GM19240 (cell line): ENCODE measurements around the gene RYR2.

Source experiments
- DNase-seq: peaks from one replicate; pipeline ENCODE4 v3.0.0; 2011; ENCODE audit warnings: low spot score; ENCODE audit not compliant: insufficient read length

The RYR2 gene

DNA sequence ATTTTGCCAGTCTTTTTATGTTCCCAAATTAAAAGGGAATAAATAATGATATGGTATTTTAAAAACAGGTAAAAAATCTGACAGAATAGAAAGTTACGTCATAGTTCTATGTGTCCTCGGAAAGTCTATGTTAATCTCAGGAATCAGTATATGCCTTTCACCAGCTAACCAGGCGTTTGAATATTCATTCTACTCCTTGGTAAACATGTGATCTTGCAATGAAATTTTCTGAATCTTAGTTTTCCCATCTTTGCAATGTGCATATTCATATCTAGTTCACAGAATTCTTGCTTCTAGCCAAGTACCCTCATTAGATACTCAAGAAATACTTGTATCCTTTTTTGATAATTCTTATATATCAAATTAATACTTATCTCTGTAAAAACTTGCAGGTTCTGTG lies 669.3 kb downstream of the RYR2 start:
- no peak for DNase-seq

DNA sequence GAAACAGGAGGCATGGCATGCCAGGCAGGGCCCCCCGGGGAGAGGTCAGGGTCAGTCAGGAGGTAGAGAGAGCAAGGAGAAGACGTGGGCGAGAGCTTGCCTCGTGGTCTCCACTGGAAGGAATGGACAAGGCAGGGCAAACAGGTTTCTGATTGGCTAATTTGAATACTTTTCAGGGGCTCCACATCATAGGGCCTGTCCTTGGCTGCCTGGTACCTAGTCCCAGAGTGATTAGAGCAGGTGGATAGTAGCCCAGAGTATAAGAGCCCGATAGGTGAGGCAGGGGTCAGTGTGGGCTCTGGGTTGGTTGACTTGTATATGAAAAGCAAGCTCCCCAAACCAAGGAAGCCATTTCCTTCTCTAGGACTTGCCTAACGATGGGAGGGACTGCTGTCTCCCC lies 670.1 kb downstream of the RYR2 start:
- DNase-seq = no peak

DNA sequence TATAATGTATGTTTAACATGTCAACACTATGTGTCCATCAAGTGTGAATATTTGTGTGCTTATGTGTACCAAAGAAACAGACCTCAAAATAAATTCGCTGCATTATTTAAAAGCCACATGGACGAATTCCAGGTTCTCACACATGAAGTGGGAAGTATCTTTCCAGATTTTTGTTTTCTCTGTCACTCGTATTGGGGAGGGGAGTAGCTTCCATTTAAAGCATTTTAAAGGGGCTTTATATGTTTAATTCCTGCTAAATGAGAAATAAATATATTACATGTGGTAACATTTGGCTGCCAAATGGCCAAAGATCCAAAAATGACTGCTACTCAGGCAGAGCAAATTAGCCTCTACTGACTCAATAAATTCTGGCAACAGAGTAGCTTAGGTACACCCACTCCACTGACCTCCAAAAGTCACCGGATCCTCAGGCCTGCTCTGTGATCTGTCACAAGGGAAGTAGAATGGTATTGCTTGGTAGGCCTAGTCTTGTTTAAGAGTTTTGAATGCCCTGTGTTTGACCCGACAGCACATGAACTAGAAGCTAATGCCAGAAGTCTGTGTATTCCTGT lies 670.7 kb downstream of the RYR2 start:
- DNase-seq = no peak

DNA sequence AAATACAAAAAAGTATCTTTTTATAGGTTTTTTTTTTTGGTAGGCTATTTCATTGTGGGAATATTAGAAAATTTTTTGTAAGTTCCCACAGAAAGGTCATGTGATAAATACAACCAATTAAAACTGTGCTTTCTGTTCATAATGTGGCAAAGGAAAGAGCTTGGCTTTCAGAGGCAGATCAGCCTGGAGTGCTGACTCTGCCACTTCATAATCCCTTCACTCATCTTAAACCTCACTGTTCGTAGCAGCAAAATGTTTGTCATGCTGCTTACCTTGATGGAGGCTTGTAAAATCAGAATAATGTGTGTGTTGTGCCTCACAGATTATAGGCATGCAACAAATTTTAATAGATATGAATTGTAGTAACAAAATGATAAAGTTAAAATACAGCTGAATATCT lies 671.9 kb downstream of the RYR2 start:
- DNase-seq = no peak

DNA sequence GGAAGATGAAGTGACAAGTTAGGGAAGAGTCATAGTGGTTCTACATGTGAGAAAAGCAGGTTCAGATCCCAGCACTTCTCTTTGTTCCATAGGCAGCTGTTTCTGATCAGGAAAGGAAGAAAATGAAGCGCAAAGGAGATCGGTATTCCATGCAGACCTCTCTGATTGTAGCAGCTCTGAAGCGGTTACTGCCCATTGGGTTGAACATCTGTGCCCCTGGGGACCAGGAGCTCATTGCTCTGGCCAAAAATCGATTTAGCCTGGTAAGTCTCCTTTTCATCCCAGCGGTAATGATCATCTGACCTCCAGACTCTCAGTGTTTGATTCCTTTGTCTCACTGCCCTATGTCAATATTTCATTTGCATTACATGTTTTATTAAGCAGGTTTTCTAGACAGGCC lies 675.1 kb downstream of the RYR2 start:
- DNase-seq = no peak

DNA sequence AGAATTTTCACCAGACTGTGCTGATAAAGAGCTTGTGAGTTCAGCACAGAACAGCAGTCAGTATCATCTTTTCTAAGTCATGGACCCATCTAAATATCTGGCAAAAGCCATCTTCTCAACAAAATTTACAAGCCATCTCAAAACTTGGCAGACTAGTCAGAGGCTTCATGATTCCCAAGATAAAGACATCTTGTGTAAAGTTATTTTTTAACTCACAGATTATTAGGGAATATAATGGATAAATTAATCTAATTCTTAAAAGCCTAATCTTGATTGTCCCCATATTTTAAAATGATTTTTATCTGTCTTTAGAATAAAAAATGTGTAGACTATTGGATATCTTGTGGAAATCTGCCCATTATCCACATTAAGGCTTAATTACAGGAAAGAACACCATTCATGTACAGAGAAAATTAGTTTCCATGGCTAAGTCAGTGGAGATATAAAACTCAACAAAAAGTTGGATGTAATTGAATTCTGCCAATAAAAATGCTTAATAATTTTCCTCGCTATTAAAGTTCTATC lies 688.9 kb downstream of the RYR2 start:
- no peak for DNase-seq

DNA sequence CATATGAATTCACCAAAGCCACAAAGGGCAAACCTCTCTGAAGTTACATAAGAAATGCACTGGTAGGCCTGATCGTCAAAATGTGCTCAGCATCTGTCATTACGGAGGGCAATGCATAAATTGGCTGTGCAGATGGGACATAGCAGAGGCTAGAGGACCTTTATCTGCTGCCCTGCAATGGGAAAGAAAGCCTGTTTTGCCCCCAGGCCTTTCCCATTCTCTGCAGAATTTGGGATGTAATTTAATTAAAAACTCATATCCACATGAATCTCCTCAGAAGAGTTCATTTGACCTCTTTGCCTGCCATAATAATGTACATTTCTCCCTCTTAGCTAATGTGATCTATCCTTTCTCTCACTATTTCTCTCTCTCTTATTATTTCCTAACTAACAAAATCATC lies 690.7 kb downstream of the RYR2 start:
- no peak for DNase-seq

DNA sequence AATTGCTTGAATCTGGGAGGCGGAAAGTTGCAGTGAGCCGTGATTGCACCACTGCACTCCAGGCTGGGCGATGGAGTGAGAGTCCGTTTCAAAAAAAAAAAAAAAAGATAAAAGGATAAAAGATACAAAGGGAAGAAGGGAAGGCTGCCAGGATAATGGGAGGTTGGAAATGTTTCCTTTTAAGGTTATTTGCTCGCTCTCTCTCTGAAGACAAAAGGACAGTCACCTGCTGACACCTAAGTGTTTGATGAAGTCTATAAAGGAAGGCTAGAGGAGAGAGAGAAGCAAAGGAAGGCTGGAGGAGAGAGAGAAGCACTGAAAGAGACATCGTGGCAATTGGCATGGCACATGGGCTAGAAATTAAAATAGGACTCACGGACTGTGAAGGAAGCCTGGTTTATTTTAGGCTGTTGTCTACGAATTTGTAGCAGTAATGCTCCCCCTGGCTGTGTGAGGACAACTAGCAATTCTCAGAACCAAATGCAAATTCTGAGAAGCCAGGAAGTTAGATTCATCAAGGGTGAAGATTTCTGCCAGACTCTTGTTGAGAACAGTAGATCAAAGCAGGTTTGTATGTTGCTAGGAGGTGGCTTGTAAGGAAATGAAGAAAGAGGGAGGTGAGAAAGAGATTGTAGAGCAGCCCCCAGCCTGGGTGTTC lies 694.5 kb downstream of the RYR2 start:
- DNase-seq = no peak

DNA sequence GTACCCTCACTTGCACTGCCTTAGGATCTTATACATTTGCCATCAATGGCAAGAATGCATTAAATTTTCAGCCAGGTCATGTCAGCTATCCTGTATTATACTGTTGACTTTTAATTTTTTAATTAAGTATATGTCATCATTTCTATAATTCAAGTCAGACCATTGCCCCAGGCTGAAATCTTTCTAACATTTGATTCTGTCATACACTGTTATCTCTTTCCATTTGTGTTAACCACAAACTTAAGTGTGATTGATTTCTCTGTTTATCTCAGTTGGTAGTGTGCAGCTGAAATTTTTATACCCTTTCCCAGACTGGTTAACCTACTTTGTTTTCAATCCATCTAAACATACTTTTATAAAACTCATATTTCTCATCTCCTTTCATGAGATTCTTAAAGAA lies 695.5 kb downstream of the RYR2 start:
- no peak for DNase-seq

DNA sequence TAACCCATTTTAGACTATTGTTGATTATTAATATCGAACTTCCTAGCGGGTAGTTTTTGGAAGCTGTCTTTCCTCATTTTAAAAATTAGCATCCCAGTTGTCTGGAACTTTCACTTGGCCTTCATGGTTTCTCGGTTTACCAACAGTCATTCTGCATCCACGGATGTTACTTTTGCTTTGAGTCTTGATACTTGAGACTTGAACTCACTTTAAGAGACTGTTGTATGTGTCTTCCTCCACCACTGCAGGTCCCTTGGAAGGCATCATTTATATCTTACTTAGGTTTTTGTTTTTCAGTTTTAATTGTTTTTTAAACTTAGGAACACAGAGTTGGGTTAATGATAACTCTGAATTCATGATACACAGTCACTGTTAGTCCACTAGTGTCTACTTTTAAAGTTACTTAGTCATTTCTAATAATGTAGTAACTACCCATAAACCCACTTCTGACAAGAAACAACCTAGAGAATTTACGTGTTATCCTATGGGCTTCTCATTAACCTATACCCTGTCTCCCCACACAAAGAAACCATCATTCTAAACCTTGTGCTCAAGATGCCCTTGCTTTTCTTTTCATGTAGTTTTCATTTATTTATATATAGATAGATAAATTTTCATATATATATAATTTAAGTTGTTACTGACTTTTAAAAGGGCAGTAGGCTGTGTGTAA lies 696.1 kb downstream of the RYR2 start:
- DNase-seq = no peak

DNA sequence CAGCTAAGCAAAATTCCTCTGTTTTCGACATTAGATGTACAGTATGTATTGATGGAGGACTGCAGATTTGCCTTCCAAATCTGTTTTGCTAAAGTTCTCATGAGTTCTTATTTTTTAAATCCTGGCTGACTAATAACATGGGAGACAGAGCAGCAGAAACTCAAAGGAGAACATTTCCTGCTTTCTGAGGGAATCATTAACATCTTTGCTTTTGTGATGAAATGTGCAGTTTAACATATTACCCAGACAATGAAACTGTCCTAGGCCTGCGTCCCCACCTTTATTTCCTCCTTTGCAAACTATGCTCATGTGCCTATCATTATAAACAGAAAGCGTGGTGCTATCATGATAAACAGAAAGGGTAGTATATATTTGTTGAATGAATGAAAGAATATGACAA lies 698.9 kb downstream of the RYR2 start:
- no peak for DNase-seq

DNA sequence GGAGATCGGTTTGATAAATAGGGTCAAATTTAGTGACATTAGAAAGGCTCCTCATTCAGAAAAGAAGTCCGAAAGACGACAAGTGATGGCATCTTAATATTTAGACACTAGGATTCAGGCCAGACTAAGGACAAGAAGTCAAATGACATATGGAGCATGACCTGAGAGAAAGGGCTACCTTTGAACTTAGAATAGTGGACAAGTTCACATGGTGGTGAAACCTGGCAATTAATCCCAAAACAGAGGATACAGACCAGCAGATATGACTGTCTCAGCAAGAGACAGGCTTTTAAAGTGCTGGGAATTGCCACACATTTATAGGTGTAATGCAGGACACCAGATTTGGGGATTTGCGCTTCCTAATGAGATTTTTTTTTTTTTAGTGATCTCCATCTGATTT lies 703.6 kb downstream of the RYR2 start:
- DNase-seq = no peak

DNA sequence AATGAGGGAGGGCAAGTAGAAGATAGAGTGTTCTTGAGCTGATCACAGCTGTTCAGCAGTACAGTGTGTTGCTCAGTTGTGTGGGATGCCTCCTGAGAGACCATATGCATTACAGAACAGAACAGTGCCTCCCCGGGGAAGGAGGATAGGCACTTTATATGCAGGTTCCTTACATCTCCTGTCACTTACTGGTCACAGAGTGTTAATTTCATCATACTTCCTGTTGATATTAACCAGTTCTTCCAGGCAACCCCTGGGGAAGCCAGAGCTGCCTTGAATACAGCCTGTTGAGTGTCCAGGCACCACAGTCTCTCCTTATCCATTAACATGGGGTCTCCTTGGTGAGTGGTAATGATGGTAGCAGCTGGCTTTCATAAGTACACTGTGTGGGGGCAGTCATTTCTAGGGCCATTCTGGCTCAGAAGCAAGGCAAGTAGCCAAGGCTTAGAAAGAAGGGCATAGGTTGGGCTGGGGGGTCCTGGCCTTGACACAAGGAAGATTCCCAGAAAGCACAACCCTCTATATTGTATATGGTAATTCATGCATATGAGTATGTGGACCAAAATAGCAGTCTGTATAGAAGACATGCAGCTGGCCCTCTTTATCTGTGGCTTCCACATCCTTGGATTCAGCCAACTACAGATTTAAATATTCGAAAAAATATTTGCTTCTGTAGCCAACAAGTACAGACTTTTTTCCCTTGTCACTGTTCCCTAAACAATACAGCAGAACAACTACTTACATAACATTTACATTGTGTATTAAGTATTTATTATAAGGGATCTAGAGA lies 706.4 kb downstream of the RYR2 start:
- no peak for DNase-seq

DNA sequence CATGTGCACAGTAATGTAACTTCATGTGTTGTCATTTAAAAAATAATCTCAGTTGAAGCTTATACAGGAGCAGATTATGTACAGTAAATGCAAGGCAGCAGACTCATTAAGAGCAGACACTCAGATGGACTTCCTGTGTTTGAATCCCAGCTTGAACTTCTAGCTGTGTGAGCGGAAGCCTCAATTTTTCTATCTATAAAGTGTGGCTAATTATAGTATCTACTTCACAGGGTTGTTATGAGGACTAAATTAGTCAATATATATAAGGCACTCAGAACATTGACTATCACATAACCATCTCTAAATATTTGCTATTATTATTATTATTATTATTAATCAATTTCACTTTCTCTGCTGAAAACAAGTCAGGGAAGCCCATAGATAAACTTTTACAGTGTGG lies 707.1 kb downstream of the RYR2 start:
- no peak for DNase-seq

DNA sequence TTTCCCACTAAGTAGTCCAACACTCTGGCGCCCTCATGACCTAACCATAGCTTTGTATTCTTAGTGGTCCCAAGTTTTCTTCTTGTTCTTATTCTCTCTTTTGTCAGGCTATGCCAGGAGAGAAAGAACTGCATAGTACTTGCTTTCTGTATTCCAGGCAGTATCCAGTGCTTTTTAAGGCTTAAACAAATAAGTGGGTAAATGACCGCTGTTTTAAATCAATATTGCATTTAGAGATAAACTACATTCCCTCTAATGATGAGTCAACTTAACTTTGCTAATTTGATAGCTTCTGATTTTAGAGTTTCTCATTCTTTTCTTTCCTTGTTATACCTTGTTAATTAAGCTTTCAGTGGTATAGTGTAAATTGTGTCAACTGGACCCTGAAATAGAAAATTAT lies 709.1 kb downstream of the RYR2 start:
- DNase-seq = no peak

DNA sequence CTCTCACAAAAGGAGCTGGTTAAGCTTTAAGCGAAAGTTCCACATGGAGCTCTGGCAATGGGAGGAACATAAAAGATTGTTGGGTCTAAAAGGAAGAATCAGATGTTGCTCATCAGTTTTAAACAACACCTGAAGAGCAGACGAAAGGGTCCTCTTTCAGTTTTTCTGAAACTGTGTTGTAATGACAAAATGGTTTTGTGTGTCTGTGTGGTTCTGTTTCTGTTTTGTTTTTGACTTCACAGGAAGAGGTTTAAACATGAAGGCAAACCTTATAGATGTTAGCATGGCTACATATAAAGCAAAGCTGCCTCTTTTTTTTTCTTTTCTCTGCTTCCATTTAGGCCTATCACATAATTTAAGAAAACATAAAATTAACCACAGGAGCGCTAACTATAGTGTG lies 712.6 kb downstream of the RYR2 start:
- DNase-seq = no peak

DNA sequence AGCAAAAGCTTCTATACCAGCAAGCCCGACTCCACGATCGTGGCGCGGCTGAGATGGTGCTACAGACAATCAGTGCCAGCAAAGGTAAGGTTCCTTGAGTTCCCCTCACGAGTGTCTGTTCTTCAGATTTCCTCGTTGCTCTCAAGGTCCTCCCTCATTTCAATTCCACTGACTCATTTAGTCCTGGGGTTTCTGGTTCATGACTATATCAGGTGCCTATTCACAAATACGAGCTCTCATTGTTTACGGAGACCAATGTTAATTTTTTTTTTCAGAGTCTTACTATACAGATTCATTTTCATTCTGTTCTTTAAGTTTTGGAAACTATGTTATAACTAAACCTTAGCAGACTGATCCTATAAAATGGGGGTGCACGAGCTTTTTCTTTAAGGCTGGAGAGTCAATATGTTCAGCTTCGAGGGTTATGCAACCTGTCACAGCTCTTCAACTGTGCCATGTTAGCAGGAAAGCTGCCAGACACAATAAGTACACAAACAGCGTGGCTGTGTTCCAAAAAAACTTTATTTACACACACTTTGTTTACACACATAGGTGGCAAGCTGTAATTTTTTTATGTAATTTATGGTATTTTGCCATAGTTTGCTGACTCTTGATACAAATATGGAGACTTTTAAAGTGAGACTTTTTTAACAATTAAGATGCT lies 714.5 kb downstream of the RYR2 start:
- no peak for DNase-seq

DNA sequence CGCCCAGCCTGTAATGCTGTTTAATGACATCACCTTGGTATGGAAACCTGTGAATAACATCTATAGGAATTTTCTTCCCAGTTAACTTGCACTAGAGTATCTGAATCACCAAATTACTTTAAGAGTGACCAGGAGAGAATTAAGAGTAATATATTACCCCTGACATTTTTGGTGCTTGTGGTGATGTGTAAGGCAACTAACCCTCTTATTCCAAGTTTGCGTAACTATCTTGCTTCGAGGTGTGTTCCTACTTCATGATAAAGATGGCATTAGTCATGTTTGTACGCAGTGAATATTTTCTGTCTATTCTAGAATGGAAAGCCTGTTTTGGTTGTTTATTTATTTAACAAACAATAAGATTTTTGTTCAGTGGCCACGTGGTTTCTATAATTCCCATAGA lies 717.4 kb downstream of the RYR2 start:
- no peak for DNase-seq

DNA sequence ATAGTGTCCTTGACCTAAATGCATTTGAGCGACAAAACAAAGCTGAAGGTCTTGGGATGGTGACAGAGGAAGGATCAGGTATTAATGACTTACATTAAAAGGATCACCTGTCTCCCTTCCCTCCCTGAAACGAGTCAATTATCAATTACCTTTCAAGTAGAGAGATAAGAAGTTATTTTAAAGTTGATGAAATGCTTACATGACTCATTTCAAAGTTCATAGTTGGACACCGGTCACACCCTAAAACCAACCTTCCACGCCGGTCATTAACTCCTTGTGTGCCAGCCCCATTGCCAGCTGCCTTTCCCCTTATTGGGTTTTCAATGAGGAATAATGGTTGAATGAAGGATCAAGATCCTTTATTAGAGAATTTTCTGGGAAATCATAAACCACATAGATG lies 719.0 kb downstream of the RYR2 start:
- DNase-seq = no peak

DNA sequence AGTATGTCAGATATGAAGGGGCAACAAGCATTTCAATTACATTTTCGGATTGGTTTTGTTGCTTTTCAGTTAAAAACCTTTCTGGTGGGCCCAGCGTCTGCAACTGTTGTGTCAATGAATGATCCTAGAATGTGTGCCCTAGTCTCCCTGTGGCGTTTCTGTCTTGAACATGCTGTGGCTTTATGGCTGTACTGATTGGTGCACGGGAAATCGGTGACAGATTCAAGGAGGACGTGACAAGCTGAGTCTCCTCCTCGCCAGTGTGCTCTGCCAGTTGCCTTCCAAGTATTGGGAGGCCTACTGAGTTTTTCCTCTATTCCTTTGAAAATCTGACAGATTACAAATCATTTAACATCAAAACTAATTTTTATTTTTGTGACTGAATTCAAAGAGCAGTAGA lies 721.2 kb downstream of the RYR2 start:
- DNase-seq = no peak

DNA sequence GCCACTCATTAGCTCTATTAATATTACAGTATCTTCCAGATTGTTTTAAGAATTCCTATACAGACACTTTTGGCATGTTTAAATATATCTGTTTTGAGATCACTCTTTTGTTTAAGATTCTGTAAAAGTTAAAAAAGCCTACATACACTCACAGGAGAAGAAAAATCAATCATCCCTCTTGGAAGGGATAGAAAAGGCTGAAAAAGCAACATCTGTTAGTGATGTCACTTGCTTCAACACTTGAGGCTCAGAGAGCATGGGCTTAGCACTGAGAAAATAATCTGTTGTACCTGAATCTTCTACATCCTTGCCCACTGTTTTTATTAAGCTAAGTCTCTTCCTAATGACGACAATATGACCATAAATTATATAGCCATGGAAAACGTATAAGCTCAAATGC lies 721.8 kb downstream of the RYR2 start:
- no peak for DNase-seq

DNA sequence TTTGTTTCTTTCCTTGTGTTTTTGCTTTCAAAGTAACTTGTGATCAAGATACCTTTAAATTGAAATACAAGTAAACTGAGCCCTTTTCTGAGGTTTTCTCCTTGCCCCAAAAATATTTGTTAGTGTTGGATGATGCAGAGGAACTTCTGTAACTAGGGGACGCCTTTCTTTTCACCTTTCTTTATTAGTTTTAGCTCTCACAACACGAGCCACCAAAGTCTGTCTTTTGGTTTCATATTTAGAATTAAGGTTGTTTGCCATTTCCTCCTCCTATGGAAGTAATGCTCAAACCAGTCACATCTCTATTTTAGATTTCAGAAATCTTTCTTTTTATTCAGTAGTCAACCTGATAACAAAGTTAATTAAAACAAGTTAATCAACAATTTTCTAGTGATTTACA lies 727.9 kb downstream of the RYR2 start:
- DNase-seq = no peak
